ENCODE results near the gene ADAM30.

GRCh38 chr1:119914071-119914470 is 17.8 kb upstream of the ADAM30 start:
- no peak for TF ChIP-seq POLR2A (IDR thresholded peaks at IDR 0.05)
- TF ChIP-seq, protein P1, sequence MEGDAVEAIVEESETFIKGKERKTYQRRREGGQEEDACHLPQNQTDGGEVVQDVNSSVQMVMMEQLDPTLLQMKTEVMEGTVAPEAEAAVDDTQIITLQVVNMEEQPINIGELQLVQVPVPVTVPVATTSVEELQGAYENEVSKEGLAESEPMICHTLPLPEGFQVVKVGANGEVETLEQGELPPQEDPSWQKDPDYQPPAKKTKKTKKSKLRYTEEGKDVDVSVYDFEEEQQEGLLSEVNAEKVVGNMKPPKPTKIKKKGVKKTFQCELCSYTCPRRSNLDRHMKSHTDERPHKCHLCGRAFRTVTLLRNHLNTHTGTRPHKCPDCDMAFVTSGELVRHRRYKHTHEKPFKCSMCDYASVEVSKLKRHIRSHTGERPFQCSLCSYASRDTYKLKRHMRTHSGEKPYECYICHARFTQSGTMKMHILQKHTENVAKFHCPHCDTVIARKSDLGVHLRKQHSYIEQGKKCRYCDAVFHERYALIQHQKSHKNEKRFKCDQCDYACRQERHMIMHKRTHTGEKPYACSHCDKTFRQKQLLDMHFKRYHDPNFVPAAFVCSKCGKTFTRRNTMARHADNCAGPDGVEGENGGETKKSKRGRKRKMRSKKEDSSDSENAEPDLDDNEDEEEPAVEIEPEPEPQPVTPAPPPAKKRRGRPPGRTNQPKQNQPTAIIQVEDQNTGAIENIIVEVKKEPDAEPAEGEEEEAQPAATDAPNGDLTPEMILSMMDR (IDR thresholded peaks at IDR 0.05), result no peak

All from uterus (tissue), 2 donors.